T-helper 1 cell treated with Interleukin-12 subunit alpha and Interleukin-12 subunit beta and Interleukin-4 antibody, amounts not matched to agents 30 μg/mL and 1 μg/mL, for 36 hours (primary cell): ENCODE data around the gene LPAR3.

Experiments
- H3K27ac Mint-ChIP-seq: one replicate; pipeline ENCODE4 v1.8.0; 2021; ENCODE audit warnings: mild to moderate bottlenecking, mixed read lengths
- H3K27me3 Mint-ChIP-seq: one replicate; pipeline ENCODE4 v1.8.0; 2021; ENCODE audit warnings: low read depth, mixed read lengths
- H3K36me3 Mint-ChIP-seq: one replicate; pipeline ENCODE4 v1.8.0; 2021; ENCODE audit warnings: low read depth, mixed read lengths
- H3K4me1 Mint-ChIP-seq: one replicate; pipeline ENCODE4 v1.8.0; 2021; ENCODE audit warnings: low read depth, mixed read lengths
- H3K4me3 Mint-ChIP-seq: one replicate; pipeline ENCODE4 v1.8.0; 2021; ENCODE audit warnings: mild to moderate bottlenecking, moderate library complexity, mixed read lengths
- H3K9me3 Mint-ChIP-seq: one replicate; pipeline ENCODE4 v1.8.0; 2021; ENCODE audit warnings: mixed read lengths

The LPAR3 gene

GRCh38 chr1:84774669-84775534, 118.1 kb downstream of the LPAR3 start:
- Mint-ChIP-seq H3K4me3 (no peak overlapping the region), H3K36me3 (no peaks in the 10 kb centered on the region), H3K4me1 (peaks cover 7% of the 10 kb centered on the region), H3K9me3 (no peaks in the 10 kb centered on the region), H3K27ac (no peak overlapping the region), H3K27me3 (peaks cover 7% of the 10 kb centered on the region)

DNA sequence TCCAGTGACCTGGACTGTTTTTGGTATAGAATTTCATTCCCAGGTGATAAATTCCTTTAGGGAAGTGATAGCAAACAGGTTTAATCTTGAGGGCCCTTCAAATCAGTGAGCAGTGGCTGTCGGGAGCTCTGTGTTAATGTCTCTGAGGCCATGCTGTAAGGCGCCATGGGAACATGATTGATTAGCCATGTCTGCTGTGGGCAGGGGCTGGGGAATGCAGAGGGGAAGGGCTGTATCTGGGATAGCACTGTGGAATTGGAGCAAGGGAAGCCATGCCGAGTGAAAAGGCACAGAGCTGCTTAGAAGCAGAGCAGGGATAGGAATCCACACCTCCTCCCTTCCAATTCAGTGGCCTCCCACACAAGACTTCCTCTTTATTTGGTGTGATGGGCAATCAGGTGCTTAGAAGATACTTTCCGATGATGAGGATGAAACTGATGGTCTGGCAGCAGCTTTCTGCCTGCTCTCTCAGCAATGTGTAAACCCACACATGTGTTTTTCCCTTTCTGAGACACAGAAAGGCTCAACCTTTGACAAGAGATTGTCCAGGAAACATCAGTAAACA, 119.0 kb downstream of the LPAR3 start:
- no peaks in the 10 kb centered on the region for H3K9me3 Mint-ChIP-seq

DNA sequence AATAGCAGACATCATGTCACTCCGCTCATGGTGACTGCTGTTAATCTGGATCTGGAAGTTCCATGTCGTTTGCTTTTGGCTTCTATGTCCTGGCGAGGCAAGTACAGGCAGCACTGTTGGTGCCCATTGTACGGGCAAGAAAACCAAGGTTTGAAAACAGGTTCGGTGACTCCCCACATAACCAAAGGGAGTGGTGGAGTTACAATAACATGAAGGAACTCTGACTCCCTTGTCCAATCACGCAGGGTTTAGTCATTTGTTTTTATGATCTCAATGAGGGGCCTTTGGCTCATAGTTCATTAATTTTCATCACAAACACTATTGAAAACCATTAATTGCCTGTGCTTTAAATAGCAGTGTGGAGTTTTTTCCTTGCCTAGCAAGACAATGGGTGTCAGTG, 119.8 kb downstream of the LPAR3 start:
- no peaks in the 10 kb centered on the region for H3K9me3 Mint-ChIP-seq
- no peaks in the 10 kb centered on the region for H3K36me3 Mint-ChIP-seq

More for the DNA sequence above, 119.0 kb downstream of the LPAR3 start:
- Mint-ChIP-seq H3K36me3 (no peaks in the 10 kb centered on the region), H3K27me3 (peaks cover 14% of the 10 kb centered on the region), H3K27ac (no peak overlapping the region), H3K4me1 (peaks cover 3% of the 10 kb centered on the region), H3K4me3 (no peak overlapping the region)

DNA sequence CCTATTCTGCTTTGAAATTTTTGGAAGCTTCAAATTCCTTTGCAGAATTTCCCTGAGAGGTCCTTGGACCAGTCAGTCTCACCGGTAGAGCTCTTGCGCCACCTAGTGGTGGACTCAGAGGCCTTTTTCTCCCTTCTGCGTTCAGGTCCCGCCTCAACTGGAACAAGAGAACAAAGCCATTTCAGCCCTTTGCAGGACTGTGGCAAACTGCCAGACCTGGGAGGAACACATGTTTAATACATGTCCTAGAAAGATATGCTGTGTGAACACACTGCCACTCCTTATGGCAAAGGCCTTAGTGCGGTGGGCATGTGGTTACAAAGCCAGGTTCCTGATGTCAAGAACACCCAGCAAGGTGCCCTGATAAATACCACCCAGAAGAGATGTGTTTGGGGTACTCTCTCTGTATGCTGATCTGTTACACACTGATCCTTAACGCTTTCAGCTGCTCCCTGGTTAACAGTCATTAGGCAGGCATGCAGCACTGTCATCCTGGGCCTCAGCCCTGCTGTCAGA, 120.5 kb downstream of the LPAR3 start:
- Mint-ChIP-seq H3K36me3 (no peaks in the 10 kb centered on the region), H3K4me1 (peaks cover 3% of the 10 kb centered on the region), H3K27ac (no peak overlapping the region), H3K9me3 (no peaks in the 10 kb centered on the region), H3K4me3 (no peak overlapping the region), H3K27me3 (peaks cover 22% of the 10 kb centered on the region)

More for the DNA sequence above, 119.8 kb downstream of the LPAR3 start:
- no peak overlapping the region for H3K27ac Mint-ChIP-seq
- H3K4me3 Mint-ChIP-seq, result no peak overlapping the region
- H3K4me1 Mint-ChIP-seq, result peaks cover 3% of the 10 kb centered on the region
- H3K27me3 Mint-ChIP-seq, result peaks cover 19% of the 10 kb centered on the region

GRCh38 chr1:84771895-84772294, 121.1 kb downstream of the LPAR3 start:
- Mint-ChIP-seq H3K4me1 (peaks cover 3% of the 10 kb centered on the region), H3K36me3 (no peaks in the 10 kb centered on the region), H3K27ac (no peak overlapping the region), H3K27me3 (peaks cover 22% of the 10 kb centered on the region), H3K4me3 (no peak overlapping the region), H3K9me3 (no peaks in the 10 kb centered on the region)

- Mint-ChIP-seq H3K27me3 (peaks cover 33% of the 10 kb centered on the region), H3K4me1 (peaks cover 3% of the 10 kb centered on the region), H3K27ac (no peak overlapping the region), H3K4me3 (no peak overlapping the region), H3K36me3 (no peaks in the 10 kb centered on the region), H3K9me3 (no peaks in the 10 kb centered on the region)
Observed at GRCh38 chr1:84770481-84770880, 122.5 kb downstream of the LPAR3 start.

- peaks cover 3% of the 10 kb centered on the region for H3K4me1 Mint-ChIP-seq
- H3K27me3 Mint-ChIP-seq, result peaks cover 33% of the 10 kb centered on the region
- H3K9me3 Mint-ChIP-seq, result no peaks in the 10 kb centered on the region
- no peaks in the 10 kb centered on the region for H3K36me3 Mint-ChIP-seq
- H3K27ac Mint-ChIP-seq, result no peak overlapping the region
- no peak overlapping the region for H3K4me3 Mint-ChIP-seq
Observed at GRCh38 chr1:84769636-84770035, 123.4 kb downstream of the LPAR3 start.

DNA sequence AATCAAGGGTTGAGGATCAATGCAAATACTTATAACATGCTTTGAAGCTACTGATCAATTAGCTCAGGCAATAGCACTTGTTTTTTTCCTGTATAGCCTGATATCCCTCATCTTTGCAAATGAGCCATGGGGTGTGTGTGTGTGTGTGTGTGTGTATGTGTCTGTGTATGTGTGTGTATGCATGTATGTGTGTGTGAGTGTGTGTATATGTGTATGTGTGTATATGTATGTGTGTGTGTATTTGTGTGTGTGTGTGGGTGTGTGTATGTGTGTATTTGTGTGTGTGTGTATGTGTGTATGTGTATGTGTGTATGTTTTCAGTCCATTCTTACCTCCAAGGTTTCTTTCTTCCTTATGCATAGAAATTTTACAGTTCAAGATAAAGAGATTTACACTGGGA, 124.4 kb downstream of the LPAR3 start:
- Mint-ChIP-seq H3K27me3 (peaks cover 41% of the 10 kb centered on the region), H3K4me3 (no peak overlapping the region), H3K4me1 (peaks cover 3% of the 10 kb centered on the region), H3K9me3 (no peaks in the 10 kb centered on the region), H3K36me3 (no peaks in the 10 kb centered on the region), H3K27ac (no peak overlapping the region)

- peaks cover 2% of the 10 kb centered on the region for H3K4me1 Mint-ChIP-seq
- no peaks in the 10 kb centered on the region for H3K36me3 Mint-ChIP-seq
- no peak overlapping the region for H3K4me3 Mint-ChIP-seq
- H3K27ac Mint-ChIP-seq, result no peak overlapping the region
- H3K27me3 Mint-ChIP-seq, result peaks cover 38% of the 10 kb centered on the region
- H3K9me3 Mint-ChIP-seq, result no peaks in the 10 kb centered on the region
Observed at GRCh38 chr1:84763912-84764680, 128.9 kb downstream of the LPAR3 start.

DNA sequence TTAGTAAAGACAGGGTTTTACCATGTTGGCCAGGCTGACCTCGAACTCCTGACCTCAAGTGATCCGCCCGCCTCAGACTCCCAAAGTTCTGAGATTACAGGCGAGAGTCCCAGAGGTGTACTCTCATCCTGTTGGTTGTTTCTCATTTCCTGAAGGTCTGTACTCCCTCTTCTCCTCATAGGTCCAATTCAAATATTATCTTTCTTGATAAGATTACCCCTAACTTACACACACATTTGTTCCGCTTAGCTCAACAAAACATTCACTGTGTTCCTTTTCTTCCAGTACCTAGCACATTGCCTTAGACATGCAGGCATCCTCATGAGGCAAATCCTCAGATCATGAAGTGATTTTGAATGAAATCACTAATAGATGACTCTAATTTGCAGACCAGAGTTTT, 130.3 kb downstream of the LPAR3 start:
- no peak overlapping the region for H3K27ac Mint-ChIP-seq
- no peaks in the 10 kb centered on the region for H3K36me3 Mint-ChIP-seq

More for the DNA sequence above, 130.3 kb downstream of the LPAR3 start:
- Mint-ChIP-seq H3K9me3 (no peaks in the 10 kb centered on the region), H3K27me3 (peaks cover 38% of the 10 kb centered on the region), H3K4me1 (peaks cover 4% of the 10 kb centered on the region), H3K4me3 (no peak overlapping the region)
